GM12878 (cell line): Measurements from ENCODE around the gene NACAD. TPM values are rescaled to one million over a fixed set of nuclear protein-coding genes. Genes with fewer than 3 reads are reported as not detected.

Experiments
- ATAC-seq: fragments of 200-7000 bp; cut with Tn5 transposase; 3 replicates; pipeline ENCODE4 v1.9.1; 2020; ENCODE audit warnings: mild to moderate bottlenecking, moderate library complexity
- BruUV-seq: library from RNA; stranded (reverse); fragments of 400-500 nt; replicated peaks from 2 replicates; lab custom pipeline; 2021; lab: Mats Ljungman, UMichigan
- CTCF ChIA-PET: fragments of 300-600 bp; sonication (Branson Sonifier 250); formaldehyde crosslinking; extraction: SDS; loops from one replicate; lab custom pipeline; 2021; ENCODE audit warnings: inconsistent platforms; lab: Yijun Ruan, JAX
- POLR2A ChIA-PET: fragments of 350-600 bp; formaldehyde crosslinking; extraction: SDS; loops from one replicate; lab custom pipeline; 2021; ENCODE audit warnings: inconsistent platforms; lab: Charles Lee
- RAD21 ChIA-PET: fragments of 300-600 bp; sonication (Branson Sonifier 250); formaldehyde crosslinking; loops from one replicate; lab custom pipeline; 2023; ENCODE audit warnings: antibody characterized with exemption; ENCODE audit not compliant: unreplicated experiment; lab: Charles Lee
- SMC1A ChIA-PET: fragments of 300-600 bp; sonication (Branson Sonifier 250); formaldehyde crosslinking; loops from one replicate; lab custom pipeline; 2023; ENCODE audit not compliant: unreplicated experiment, uncharacterized antibody; lab: Charles Lee
- DNase-seq: peaks from one replicate; pipeline ENCODE4 v3.0.0-alpha.2; 2011; ENCODE audit warnings: low read depth, low spot score
- FAIRE-seq: peaks from 3 replicates; lab custom pipeline; 2011; peaks lifted over from hg19 to GRCh38; lab: Jason Lieb, UNC
- H2AFZ ChIP-seq: 2 replicates; pipeline ENCODE4 v1.6.0; 2011; ENCODE audit warnings: low read depth, low read length, control low read depth; ENCODE audit not compliant: control insufficient read depth
- H3K27ac ChIP-seq: 2 replicates; pipeline ENCODE4 v1.5.1; 2011; ENCODE audit warnings: control low read depth; ENCODE audit not compliant: control insufficient read depth, insufficient read depth
- H3K27me3 ChIP-seq, 2 experiments: replicated peaks in 1 of 2; 2 replicates each; pipeline versions ENCODE4 v1.6.0 to v1.6.1; 2011; ENCODE audit warnings: low read length in 1 of 2; ENCODE audit not compliant: control insufficient read depth in 2 of 2, insufficient read depth in 2 of 2
- H3K36me3 ChIP-seq, 2 experiments: 2 replicates each; pipeline ENCODE4 v1.5.1; 2011; ENCODE audit warnings: low read length in 1 of 2; ENCODE audit not compliant: control insufficient read depth in 2 of 2, insufficient read depth in 2 of 2
- H3K4me1 ChIP-seq: 2 replicates; pipeline ENCODE4 v1.6.1; 2011; ENCODE audit warnings: mild to moderate bottlenecking, low read length, moderate library complexity, mixed read lengths; ENCODE audit not compliant: control insufficient read depth, insufficient read depth
- H3K4me2 ChIP-seq: 2 replicates; pipeline ENCODE4 v1.6.0; 2011; ENCODE audit warnings: control low read depth; ENCODE audit not compliant: control insufficient read depth, insufficient read depth
- H3K4me3 ChIP-seq: fragments of 200-600 bp; sonication (generic); 2 replicates; pipeline ENCODE4 v1.5.1; 2016
- H3K79me2 ChIP-seq: 2 replicates; pipeline ENCODE4 v1.6.0; 2011; ENCODE audit warnings: low read length; ENCODE audit not compliant: control insufficient read depth, insufficient read depth
- H3K9ac ChIP-seq: 2 replicates; pipeline ENCODE4 v1.8.0; 2011; ENCODE audit warnings: low read length, control low read depth, mixed read lengths; ENCODE audit not compliant: control insufficient read depth, insufficient read depth
- H3K9me3 ChIP-seq: replicated peaks from 3 replicates; pipeline ENCODE4 v1.5.1; 2011; ENCODE audit warnings: mild to moderate bottlenecking, low read length; ENCODE audit not compliant: control insufficient read depth, insufficient read depth
- H4K20me1 ChIP-seq: 2 replicates; pipeline ENCODE4 v1.6.0; 2011; ENCODE audit not compliant: control insufficient read depth, insufficient read depth
- RAD21 ChIP-seq: IDR thresholded peaks from 2 replicates; pipeline ENCODE4 v1.6.1; 2011; ENCODE audit warnings: mild to moderate bottlenecking, low read depth, low read length, moderate library complexity; ENCODE audit not compliant: insufficient read depth
- USF1 ChIP-seq: IDR thresholded peaks from 2 replicates; pipeline ENCODE4 v1.6.1; 2011; ENCODE audit warnings: borderline replicate concordance, low read depth, mild to moderate bottlenecking, moderate library complexity, mixed read lengths, low read length; ENCODE audit not compliant: insufficient read depth; ENCODE audit errors: extremely low read length
- WGBS: methylation state at CpG from one replicate; pipeline ENCODE4 v1.1.6; 2016; ENCODE audit warnings: low lambda C conversion rate; ENCODE audit not compliant: insufficient replicate concordance, insufficient coverage; ENCODE audit errors: missing lambda C conversion rate; 5-methylcytosine and 5-hydroxymethylcytosine counted together
- in situ Hi-C: fragments of 300-500 bp; cut with MboI; formaldehyde crosslinking; loops from 9 replicates; pipeline ENCODE4 v1.14.3; 2018; ENCODE audit warnings: mixed read lengths
- intact Hi-C: fragments of 100-400 bp; cut with micrococcal nuclease; formaldehyde crosslinking; loops from one replicate; pipeline ENCODE4 v1.14.2; 2022; ENCODE audit not compliant: unreplicated experiment
- polyA plus RNA-seq, 11 experiments: library from polyadenylated mRNA; depleted of rRNA in 4 of 11; unstranded in 6 of 11; stranded (reverse) in 5 of 11; fragments of >200 nt; fragmentation: Nextera tagmentation in 4 of 11; fragmentation: Illumina TruSeq in 1 of 11; extraction: Ambion mirVana in 4 of 11; extraction: Trizol in 1 of 11; gene quantifications; 1 replicate in 1 of 11; 2 replicates in 10 of 11; pipeline versions ENCODE4 v1.2.1 to v1.2.3, GENCODE V29; 2011 to 2016; ENCODE audit warnings: inconsistent platforms in 2 of 11, missing spikeins in 2 of 11, low read depth in 1 of 11
- total RNA-seq, 4 experiments: library from RNA; depleted of rRNA in 3 of 4; stranded (reverse); fragments of >200 nt in 3 of 4; fragmentation: Illumina TruSeq in 1 of 4; extraction: Trizol in 1 of 4; gene quantifications; 2 replicates each; pipeline versions ENCODE4 v1.2.1 to v1.2.3, GENCODE V29; 2013 to 2021
- TF ChIP-seq, protein P1 (sequence below), 3 experiments: IDR thresholded peaks in 2 of 3; conservative IDR thresholded peaks in 1 of 3; 2 replicates each; pipeline ENCODE4 v1.5.1; 2011; ENCODE audit warnings: low read depth in 3 of 3, low read length in 3 of 3, mild to moderate bottlenecking in 3 of 3, control low read depth in 2 of 3, moderate library complexity in 2 of 3, inconsistent platforms in 1 of 3, mixed read lengths in 1 of 3; ENCODE audit not compliant: control insufficient read depth in 2 of 3, insufficient read depth in 1 of 3; ENCODE audit errors: extremely low read depth in 1 of 3

NACAD gene
- total and polyA plus RNA-seq, 10 of the 15 experiments (the other 5 are each of a cell fraction or from before 2014, with no cell fraction given) = not detected

DNA sequence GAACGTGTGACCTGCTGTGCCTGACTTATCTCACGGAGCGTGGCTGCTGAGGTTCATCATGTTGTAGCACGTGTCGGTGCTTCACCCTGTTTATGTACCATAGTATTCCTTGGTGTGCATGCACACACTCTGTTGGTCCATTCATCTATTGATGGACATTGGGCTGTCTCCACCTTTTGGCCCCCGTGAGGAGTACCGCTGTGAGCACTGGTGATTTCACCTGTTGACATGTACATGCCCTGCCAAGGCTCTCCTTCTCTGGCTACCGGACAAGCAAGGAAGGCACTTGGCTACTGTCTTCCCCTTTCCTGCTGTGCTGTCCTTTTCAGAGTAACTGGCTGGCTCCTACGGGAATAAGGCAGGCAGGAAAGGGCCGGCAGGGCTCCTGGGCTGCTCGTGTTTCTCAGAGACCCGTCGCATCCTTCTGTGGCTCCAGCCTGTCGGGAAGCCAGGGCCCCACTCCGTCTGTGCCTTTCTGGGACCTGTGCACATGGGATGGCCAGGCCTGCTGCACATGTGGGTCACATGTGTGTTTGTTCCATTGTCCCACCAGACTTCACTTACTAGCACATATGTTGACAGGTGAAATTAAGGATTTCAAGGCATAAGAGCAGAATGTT, 40.5 kb upstream of the NACAD start:
- Histone ChIP-seq H3K4me2 (no peak overlapping the region), H3K27ac (no peak overlapping the region), H3K9ac (no peak overlapping the region), H3K36me3 (no peaks in the 10 kb centered on the region)
- CTCF ChIA-PET = no interaction called here
- BruUV-seq = no TSS peak
- FAIRE-seq (no peak), DNase-seq (no peak)
- in situ Hi-C loops = no loop called here
- TF ChIP-seq RAD21 = 0 out of 2 replicates have a peak, but pooled peaks have one; percentile 12
- TF ChIP-seq USF1 = no peak
- TF ChIP-seq, protein P1, sequence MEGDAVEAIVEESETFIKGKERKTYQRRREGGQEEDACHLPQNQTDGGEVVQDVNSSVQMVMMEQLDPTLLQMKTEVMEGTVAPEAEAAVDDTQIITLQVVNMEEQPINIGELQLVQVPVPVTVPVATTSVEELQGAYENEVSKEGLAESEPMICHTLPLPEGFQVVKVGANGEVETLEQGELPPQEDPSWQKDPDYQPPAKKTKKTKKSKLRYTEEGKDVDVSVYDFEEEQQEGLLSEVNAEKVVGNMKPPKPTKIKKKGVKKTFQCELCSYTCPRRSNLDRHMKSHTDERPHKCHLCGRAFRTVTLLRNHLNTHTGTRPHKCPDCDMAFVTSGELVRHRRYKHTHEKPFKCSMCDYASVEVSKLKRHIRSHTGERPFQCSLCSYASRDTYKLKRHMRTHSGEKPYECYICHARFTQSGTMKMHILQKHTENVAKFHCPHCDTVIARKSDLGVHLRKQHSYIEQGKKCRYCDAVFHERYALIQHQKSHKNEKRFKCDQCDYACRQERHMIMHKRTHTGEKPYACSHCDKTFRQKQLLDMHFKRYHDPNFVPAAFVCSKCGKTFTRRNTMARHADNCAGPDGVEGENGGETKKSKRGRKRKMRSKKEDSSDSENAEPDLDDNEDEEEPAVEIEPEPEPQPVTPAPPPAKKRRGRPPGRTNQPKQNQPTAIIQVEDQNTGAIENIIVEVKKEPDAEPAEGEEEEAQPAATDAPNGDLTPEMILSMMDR (IDR thresholded peaks at IDR 0.05 in 2 of 3, conservative IDR thresholded peaks at IDR 0.05 in 1 of 3; ENCODE audit: control insufficient read depth in 2 of 3, extremely low read depth in 1 of 3, insufficient read depth in 1 of 3, low read depth in 3 of 3, low read length in 3 of 3) = 0 out of 6 replicates have a peak, but pooled peaks of 1 of the 3 experiments have one; percentile 2
- TF ChIP-seq, all 136 proteins: peak for 2
- no peak overlapping the region for H2AFZ ChIP-seq
- H3K79me2 ChIP-seq = no peaks in the 10 kb centered on the region
- 65% methylated on average over 15 of the region's 15 CpGs for WGBS
- RAD21 ChIA-PET = no interaction called here
- no peak overlapping the region for H3K4me3 ChIP-seq
- no peak for ATAC-seq
- H3K9me3 ChIP-seq = no peaks in the 10 kb centered on the region
- SMC1A ChIA-PET = no interaction called here
- no peaks in the 10 kb centered on the region for H3K27me3 ChIP-seq
- POLR2A ChIA-PET = no interaction called here
- H3K4me1 ChIP-seq = no peaks in the 10 kb centered on the region
- intact Hi-C loops = no loop called here
- H4K20me1 ChIP-seq = no peaks in the 10 kb centered on the region
